HG03378 (cell line): ENCODE results near the gene DLX6.
"Not testable (repeated sequence)": the region's sequence is repeated elsewhere in the genome, so short reads cannot be mapped to it uniquely, and the experiment has no call there.

Experiments
- ATAC-seq: cut with Tn5 transposase; IDR thresholded peaks from one replicate; pipeline ENCODE4 v1.9.1; 2021; ENCODE audit warnings: mild to moderate bottlenecking, moderate library complexity; ENCODE audit not compliant: unreplicated experiment

DLX6 gene

DNA sequence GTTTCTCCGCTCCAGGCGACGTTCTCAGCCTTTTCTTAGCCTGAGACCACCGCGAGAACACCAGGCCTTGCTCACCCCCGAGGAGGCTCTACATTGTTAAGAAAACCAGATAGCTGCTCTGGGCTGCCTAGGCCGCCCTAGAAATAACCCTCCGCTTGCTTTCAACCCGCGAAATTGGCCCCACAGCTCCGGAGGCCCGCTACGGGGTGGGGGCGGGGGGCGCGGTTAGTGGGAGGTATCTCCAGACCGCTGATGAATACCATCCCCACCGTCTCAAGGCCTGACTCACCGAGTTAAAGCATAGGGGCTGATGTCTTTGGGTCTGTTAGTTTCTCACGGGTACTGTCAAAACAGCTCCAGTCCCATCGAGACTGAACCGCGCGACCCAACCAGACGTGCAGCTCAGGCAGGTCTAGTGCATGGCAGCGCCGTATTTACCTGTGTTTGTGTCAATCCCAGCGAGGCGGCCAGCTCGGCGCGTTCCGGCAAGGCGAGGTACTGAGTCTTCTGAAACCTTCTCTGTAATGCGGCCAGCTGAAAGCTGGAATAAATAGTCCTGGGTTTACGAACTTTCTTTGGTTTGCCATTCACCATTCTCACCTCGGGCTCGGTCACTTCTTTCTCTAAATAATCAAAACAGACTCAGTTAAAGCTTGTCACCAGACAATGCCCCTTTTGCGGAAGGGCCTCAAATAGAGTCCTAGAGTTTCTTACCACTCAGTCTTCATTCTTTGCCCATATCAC lies 16.6 kb downstream of the DLX6 start:
- ATAC-seq = no peak

GRCh38 chr7:97022491-97023306 lies 17.3 kb downstream of the DLX6 start:
- ATAC-seq = no peak

- ATAC-seq = no peak
Observed at GRCh38 chr7:97024209-97025129, 19.1 kb downstream of the DLX6 start, which contains the start of gene DLX5. Gene DLX5 (minus strand): TSS chr7:97024831. CDS start chr7:97024623, 208 bp downstream.

DNA sequence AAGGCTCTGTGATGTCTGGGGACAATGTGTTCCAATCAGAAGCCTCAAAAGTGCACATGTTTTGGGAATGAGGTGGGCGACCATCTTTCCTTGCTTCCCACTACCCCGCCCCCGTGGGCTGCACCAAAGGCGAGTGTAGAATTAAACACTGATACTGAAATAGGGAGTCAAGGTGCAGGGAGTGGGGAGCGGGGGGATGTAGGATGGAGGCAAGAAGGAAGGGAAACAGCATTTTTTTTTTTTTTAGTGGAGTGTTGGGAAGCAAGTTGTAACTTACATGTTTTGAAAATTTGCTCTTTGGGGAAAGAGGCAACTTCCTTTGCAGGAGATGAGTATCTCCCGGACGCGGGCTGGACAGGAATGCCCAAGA lies 19.8 kb downstream of the DLX6 start:
- no peak for ATAC-seq

DNA sequence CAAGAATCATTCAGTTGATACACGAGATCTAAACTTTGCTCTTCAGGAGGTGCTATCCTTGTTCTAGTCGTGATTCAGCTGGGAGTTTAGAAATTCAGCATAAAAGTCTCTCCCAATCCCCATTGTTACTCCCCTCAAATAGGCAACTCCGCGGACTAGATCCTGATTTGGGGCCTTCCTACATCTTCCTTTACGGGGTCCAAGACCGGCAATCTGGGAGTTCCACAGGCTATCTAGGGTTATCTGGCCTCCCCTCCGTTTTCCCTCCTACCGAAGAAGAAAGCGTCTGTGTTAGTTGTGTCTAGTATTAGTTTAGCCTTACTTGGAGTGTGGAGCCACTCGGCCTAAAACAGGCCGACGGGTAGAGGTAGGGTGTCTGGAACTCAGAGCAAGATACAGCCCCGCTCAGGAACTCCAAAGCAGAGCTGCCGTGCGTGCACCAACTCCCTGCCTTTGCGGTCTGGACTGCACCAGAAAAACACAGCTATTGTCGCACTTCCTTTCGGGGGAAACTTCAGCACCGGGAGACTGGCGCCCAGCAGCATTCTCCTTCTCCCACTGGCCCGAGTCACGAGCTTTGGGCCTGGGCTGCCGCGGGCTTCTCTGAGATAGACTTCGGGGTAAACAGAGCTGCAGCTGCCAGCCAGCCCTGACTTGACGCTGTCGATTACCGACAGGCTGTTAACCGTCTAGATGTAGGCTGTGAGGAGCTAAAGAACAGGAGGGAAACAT lies 20.8 kb downstream of the DLX6 start:
- ATAC-seq = no peak

DNA sequence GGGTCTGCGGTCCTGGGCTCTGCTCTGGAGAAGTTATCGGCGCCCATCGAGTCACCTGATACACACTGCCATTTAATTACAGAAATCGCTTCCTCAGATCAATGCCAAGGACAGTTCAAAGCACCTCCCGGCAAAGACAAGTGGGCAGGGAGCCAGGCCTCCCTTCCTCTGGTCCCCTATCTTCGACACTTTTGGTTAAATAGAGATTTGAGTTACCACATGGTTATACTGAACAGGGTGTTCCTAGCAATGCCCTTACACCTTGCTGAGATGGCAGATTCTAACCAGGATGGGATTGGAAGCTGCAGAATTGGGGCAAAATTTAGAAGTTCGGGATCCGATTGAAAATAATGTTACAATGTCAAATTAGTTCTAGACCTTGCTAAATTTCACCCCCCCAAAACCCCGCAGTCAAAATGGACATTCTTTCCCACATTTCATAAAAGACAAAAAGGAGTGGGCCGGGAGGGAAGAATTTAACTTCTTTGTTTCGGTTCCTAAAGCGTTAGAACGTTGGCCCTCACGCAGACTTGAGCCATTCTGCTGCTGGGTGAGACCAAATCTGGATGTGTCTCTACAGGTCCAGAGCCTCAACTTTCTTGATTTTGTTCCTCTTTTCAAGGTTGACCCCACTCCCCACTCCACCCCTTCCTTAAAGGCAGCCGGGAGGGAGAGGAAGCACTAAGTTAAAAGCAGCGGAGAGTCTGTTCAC lies 21.5 kb downstream of the DLX6 start:
- ATAC-seq = no peak

DNA sequence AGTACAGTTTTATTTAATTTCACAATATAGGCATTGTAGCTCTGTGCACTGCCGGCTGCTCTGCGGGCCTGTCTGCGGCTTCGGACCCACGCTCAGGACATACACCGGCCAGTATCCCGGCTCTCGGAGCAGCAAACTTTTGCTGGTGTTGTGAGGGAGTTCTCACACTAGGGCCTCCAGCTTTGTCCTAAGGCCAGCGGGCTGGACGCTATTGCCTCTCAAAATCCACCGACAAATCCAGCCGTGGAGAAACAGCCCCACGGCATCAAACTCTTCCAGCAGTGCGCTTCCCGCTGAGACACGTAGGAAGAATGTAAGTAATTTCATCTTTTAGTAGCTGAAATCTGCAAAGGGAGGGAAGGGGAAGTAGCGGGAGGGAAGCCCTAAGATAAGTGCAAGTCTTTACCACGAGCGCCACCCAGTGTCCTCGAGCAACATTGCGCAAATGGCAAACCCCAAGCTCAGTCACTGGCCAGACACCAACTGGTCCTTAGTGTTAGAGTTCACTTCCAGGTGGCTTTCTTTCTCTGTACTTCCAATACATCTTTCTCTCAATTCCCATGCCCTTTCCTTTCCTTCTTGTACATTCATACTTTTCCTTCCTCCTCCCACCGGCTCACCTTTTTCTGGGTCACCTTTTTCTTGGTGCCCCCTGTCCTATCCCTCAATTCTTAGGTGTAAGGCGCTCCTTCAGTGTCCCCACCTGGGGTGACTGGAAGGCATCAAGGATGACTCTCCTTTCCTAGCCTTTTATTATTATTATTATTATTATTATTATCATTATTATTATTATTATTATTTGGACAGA lies 22.3 kb downstream of the DLX6 start:
- peak; percentile 88 for ATAC-seq

DNA sequence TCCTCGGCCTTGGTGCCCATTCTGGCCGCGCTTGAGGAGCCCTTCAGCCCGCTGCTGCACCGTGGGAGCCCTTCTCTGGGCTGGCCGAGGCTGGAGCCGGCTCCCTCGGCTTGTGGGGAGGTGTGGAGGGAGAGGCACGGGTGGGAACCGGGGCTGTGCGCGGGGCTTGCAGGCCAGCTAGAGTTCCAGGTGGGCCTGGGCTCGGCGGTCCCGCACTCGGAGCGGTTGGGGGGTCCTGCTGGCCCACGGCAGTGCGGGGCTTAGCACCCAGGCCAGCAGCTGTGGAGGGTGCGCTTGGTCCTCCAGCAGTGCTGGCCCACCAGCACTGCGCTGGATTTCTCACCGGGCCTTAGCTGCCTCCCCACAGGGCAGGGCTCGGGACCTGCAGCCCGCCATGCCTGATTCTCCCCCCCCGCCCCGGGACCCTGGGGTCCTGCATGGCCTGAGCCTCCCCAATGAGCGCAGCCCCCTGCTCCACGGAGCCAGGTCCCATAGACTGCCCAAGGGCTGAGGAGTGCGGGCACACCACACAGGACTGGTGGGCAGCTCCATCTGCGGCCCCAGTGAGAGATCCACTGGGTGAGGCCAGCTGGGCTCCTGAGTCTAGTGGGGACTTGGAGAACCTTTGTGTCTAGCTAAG lies 29.0 kb downstream of the DLX6 start:
- not testable (repeated sequence) for ATAC-seq

DNA sequence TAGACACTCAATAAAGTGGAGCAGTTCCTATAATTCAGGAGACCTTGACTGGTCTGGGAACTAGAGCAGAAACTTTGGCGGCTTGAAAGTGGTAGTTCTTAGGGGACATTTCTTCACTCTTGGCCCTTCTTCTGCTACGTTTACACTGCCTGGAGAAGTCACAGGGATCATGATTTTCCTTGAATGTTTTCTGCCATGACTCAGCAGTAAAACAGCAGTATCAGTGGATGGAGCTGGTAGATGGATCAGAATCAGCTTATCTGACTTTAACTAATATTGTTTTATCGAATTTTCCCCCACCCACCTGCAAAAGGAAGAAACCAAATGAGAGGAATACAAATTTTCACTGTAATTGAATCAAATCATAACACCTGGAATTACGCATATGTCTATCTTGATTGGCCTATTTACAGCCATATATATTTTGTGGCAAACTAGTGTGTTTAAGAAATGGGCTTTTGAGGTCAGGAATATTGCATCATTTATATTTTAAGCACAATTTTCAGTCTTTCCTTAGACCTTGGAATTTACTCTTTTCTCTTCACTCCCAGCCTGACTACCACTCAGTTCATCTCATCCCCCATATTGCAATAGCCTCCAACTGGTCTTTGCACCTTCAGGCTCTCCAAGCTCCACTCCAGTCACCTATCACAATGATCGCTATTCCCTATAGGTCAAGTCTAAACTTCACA lies 34.2 kb downstream of the DLX6 start:
- ATAC-seq = no peak

GRCh38 chr7:97043281-97043680 lies 37.9 kb downstream of the DLX6 start:
- ATAC-seq = no peak
